BE2C (cell line): ENCODE measurements around the gene SERPIND1.

Experiments used
- DNase-seq: peaks from one replicate; pipeline ENCODE4 v3.0.0-alpha.2; 2020
- H3K27me3 ChIP-seq: fragments of 250-450 bp; sonication (Bioruptor Pico); 2 replicates; pipeline ENCODE4 v1.5.1; 2020; ENCODE audit warnings: mild to moderate bottlenecking
- H3K36me3 ChIP-seq: fragments of 250-450 bp; sonication (Bioruptor Pico); 2 replicates; pipeline ENCODE4 v1.5.1; 2020; ENCODE audit warnings: mild to moderate bottlenecking
- H3K4me1 ChIP-seq: fragments of 250-450 bp; sonication (Bioruptor Pico); 2 replicates; pipeline ENCODE4 v1.5.1; 2020
- H3K4me3 ChIP-seq: 2 replicates; pipeline ENCODE4 v1.5.1; 2011; ENCODE audit warnings: low read depth, low read length
- H3K9me3 ChIP-seq: fragments of 250-450 bp; sonication (Bioruptor Pico); 2 replicates; pipeline ENCODE4 v1.5.1; 2020
- CTCF ChIP-seq: IDR thresholded peaks from 2 replicates; pipeline ENCODE4 v1.5.1; 2012; ENCODE audit warnings: mild to moderate bottlenecking, low read depth, low read length

SERPIND1 gene

DNA sequence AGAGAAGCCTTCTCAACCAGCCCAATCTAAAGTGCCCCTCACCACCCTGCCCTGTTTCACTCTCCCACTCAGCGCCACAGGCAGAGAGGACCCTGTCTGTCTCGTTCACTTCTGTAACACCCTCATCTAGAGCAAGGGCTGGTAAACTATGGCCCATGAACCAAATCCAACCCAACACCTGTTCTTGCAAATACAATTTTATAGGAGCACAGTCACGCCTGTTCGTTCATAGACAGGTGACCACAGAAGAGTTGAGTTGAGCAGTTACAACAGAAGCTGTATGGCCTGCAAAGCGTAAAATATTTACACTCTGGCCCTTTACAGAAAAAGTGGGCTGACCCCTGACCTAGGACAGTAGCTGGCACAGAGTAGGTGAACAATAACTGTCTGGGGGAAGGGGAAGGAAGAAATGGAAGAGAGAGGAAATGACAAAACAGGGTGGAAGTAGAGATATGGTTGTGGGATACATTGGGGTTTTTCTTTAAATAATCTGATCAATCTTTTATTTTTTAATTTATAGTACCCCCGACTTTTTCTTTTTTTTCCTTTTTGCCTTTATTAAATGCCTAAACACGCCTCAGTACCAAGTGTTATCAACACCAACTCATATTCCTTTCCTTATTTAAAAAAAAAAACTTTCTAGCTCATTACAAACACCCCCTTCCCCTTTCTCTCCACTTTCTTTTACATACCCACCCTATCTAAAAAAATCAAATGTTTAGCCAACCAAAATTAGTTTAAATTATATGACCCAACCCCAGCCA is 20.9 kb downstream of the SERPIND1 start:
- no peak for DNase-seq
- peaks cover 13% of the 10 kb centered on the region for H3K4me1 ChIP-seq
- TF ChIP-seq CTCF = no peak
- H3K27me3 ChIP-seq = no peaks in the 10 kb centered on the region
- no peak overlapping the region for H3K4me3 ChIP-seq
- H3K36me3 ChIP-seq = peaks cover 48% of the 10 kb centered on the region
- no peaks in the 10 kb centered on the region for H3K9me3 ChIP-seq

- Histone ChIP-seq H3K27me3 (no peaks in the 10 kb centered on the region), H3K9me3 (no peaks in the 10 kb centered on the region), H3K36me3 (peaks cover 52% of the 10 kb centered on the region), H3K4me3 (no peak overlapping the region), H3K4me1 (peaks cover 17% of the 10 kb centered on the region)
- no peak for TF ChIP-seq CTCF
- no peak for DNase-seq
These were observed 22.8 kb downstream of the SERPIND1 start for GRCh38 chr22:20796731-20797130.

- Histone ChIP-seq H3K9me3 (no peaks in the 10 kb centered on the region), H3K36me3 (peaks cover 63% of the 10 kb centered on the region), H3K4me3 (no peak overlapping the region), H3K27me3 (no peaks in the 10 kb centered on the region), H3K4me1 (peaks cover 17% of the 10 kb centered on the region)
- TF ChIP-seq CTCF = no peak
- no peak for DNase-seq
These were observed 24.3 kb downstream of the SERPIND1 start for GRCh38 chr22:20798218-20798617.

- DNase-seq = peak; percentile 63
- H3K27me3 ChIP-seq = no peaks in the 10 kb centered on the region
- no peak overlapping the region for H3K4me3 ChIP-seq
- H3K4me1 ChIP-seq = peaks cover 17% of the 10 kb centered on the region
- H3K36me3 ChIP-seq = peaks cover 70% of the 10 kb centered on the region
- H3K9me3 ChIP-seq = no peaks in the 10 kb centered on the region
- no peak for TF ChIP-seq CTCF
These were observed 25.1 kb downstream of the SERPIND1 start for GRCh38 chr22:20798974-20799373.

- no peak overlapping the region for H3K4me3 ChIP-seq
- no peaks in the 10 kb centered on the region for H3K9me3 ChIP-seq
- DNase-seq = peak; percentile 22
- H3K4me1 ChIP-seq = peaks cover 17% of the 10 kb centered on the region
- no peaks in the 10 kb centered on the region for H3K27me3 ChIP-seq
- TF ChIP-seq CTCF = no peak
- peaks cover 75% of the 10 kb centered on the region for H3K36me3 ChIP-seq
These were observed 25.5 kb downstream of the SERPIND1 start for GRCh38 chr22:20799449-20799848.

- no peak for DNase-seq
These were observed 28.5 kb downstream of the SERPIND1 start for GRCh38 chr22:20802452-20802851.

More at GRCh38 chr22:20802452-20802851, 28.5 kb downstream of the SERPIND1 start:
- Histone ChIP-seq H3K4me3 (no peak overlapping the region), H3K4me1 (peaks cover 17% of the 10 kb centered on the region), H3K27me3 (no peaks in the 10 kb centered on the region), H3K9me3 (no peaks in the 10 kb centered on the region), H3K36me3 (peaks cover 71% of the 10 kb centered on the region)
- no peak for TF ChIP-seq CTCF
